ENCODE measurements around the gene CNR2. TPM values are rescaled to one million over a fixed set of nuclear protein-coding genes. Genes with fewer than 3 reads are reported as not detected.

Gene CNR2
- total and polyA plus RNA-seq, 2 of the 4 experiments (the other 2 are of a cell fraction) = not detected

GRCh38 chr1:23848673-23849616, 64.2 kb downstream of the CNR2 start:
- H2BK120ac ChIP-seq (ENCODE audit: low read depth, low read length) = no peak overlapping the region
- no peak overlapping the region for H2BK5ac ChIP-seq (ENCODE audit: low read depth, low read length, poor library complexity, severe bottlenecking)
- intact Hi-C loops (cut with micrococcal nuclease) = no loop called here
- H2BK20ac ChIP-seq (ENCODE audit: low read depth, low read length) = no peak overlapping the region
- H3K9me1 ChIP-seq (ENCODE audit: insufficient read depth, low read length) = no peaks in the 10 kb centered on the region
- ATAC-seq (ENCODE audit: low read depth) = no peak
- no peak overlapping the region for H3K56ac ChIP-seq (ENCODE audit: extremely low read depth, insufficient read depth, low read length)
- no peak overlapping the region for H3K27ac ChIP-seq (ENCODE audit: insufficient read depth, low read length)
- in situ Hi-C loops (cut with MboI; ENCODE audit: low sequenced_read_pairs) = no loop called here
- no peaks in the 10 kb centered on the region for H3K9me3 ChIP-seq (ENCODE audit: control insufficient read depth, insufficient read depth, low read length)
- peaks cover 4% of the 10 kb centered on the region for H3K27me3 ChIP-seq (ENCODE audit: control insufficient read depth, insufficient read depth, low read length)
- no peak overlapping the region for H3K4me3 ChIP-seq (ENCODE audit: insufficient read depth, low read depth, low read length)
- no peak overlapping the region for H2AFZ ChIP-seq (replicated peaks; ENCODE audit: low read length, poor library complexity)
- H4K8ac ChIP-seq (ENCODE audit: low read depth in 2 of 2, low read length in 2 of 2) = no peak overlapping the region
- H3K79me1 ChIP-seq (ENCODE audit: low read depth in 1 of 2, low read length in 2 of 2) = no peaks in the 10 kb centered on the region
- TF ChIP-seq RAD21 (IDR thresholded peaks at IDR 0.05; ENCODE audit: low read length) (no peak), MAFK (IDR thresholded peaks at IDR 0.05; ENCODE audit: low read depth, low read length) (no peak), CHD1 (IDR thresholded peaks at IDR 0.05; ENCODE audit: low read depth, low read length) (no peak), FOS (IDR thresholded peaks at IDR 0.05; ENCODE audit: low read depth, low read length) (no peak), BHLHE40 (IDR thresholded peaks at IDR 0.05; ENCODE audit: low read depth, low read length) (no peak), RFX5 (IDR thresholded peaks at IDR 0.05; ENCODE audit: low read depth, low read length) (no peak), RCOR1 (IDR thresholded peaks at IDR 0.05; ENCODE audit: insufficient replicate concordance, low read length) (no peak), POLR2A (IDR thresholded peaks at IDR 0.05; ENCODE audit: low read depth, low read length) (no peak), NFE2L2 (IDR thresholded peaks at IDR 0.05; ENCODE audit: low read depth, low read length) (no peak), MAZ (IDR thresholded peaks at IDR 0.05; ENCODE audit: borderline replicate concordance, low read depth, low read length) (no peak), USF2 (IDR thresholded peaks at IDR 0.05; ENCODE audit: low read depth, low read length) (no peak), ELK1 (IDR thresholded peaks at IDR 0.05; ENCODE audit: borderline replicate concordance, low read depth, low read length) (no peak)
- TF ChIP-seq, protein P1, sequence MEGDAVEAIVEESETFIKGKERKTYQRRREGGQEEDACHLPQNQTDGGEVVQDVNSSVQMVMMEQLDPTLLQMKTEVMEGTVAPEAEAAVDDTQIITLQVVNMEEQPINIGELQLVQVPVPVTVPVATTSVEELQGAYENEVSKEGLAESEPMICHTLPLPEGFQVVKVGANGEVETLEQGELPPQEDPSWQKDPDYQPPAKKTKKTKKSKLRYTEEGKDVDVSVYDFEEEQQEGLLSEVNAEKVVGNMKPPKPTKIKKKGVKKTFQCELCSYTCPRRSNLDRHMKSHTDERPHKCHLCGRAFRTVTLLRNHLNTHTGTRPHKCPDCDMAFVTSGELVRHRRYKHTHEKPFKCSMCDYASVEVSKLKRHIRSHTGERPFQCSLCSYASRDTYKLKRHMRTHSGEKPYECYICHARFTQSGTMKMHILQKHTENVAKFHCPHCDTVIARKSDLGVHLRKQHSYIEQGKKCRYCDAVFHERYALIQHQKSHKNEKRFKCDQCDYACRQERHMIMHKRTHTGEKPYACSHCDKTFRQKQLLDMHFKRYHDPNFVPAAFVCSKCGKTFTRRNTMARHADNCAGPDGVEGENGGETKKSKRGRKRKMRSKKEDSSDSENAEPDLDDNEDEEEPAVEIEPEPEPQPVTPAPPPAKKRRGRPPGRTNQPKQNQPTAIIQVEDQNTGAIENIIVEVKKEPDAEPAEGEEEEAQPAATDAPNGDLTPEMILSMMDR (conservative IDR thresholded peaks at IDR 0.05; ENCODE audit: low read depth, low read length) = no peak
- H3K9ac ChIP-seq (ENCODE audit: low read depth, low read length) = no peak overlapping the region
- no peak overlapping the region for H2AK9ac ChIP-seq (replicated peaks; ENCODE audit: low read depth, low read length, poor library complexity)
- no peak overlapping the region for H3K23ac ChIP-seq (ENCODE audit: low read depth, low read length)
- no peak overlapping the region for H3K4ac ChIP-seq (ENCODE audit: low read depth, low read length)
- dilution Hi-C loops (cut with HindIII; ENCODE audit: low sequenced_read_pairs, unreplicated experiment) = no loop called here
- no peak overlapping the region for H4K91ac ChIP-seq (ENCODE audit: insufficient read depth, low read depth, low read length)
- BruUV-seq (replicated peaks) = no TSS peak
- CTCF ChIA-PET = interaction anchor here (0.6 kb wide), 1 partner anchor 350 kb away, joined by 4 read pairs; no protein-coding TSS in a partner anchor
- no peaks in the 10 kb centered on the region for H3K4me1 ChIP-seq (ENCODE audit: control insufficient read depth, insufficient read depth, low read length)
- H3K4me2 ChIP-seq (ENCODE audit: low read depth, low read length) = no peak overlapping the region
- H2BK15ac ChIP-seq (ENCODE audit: low read depth, low read length) = no peak overlapping the region
- H4K5ac ChIP-seq (ENCODE audit: low read depth, low read length) = no peak overlapping the region
- H3K18ac ChIP-seq (ENCODE audit: low read depth, low read length) = no peak overlapping the region
- POLR2A ChIA-PET (ENCODE audit: unreplicated experiment) = no interaction called here
- WGBS, 2 experiments (ENCODE audit: extremely low coverage in 2 of 2, insufficient read length in 1 of 2) = 100% methylated on average over 1 of the region's 12 CpGs; no CpG with 5 or more reads in 1 of the 2 experiments
- H3K36me3 ChIP-seq (ENCODE audit: control insufficient read depth, insufficient read depth, low read length) = no peaks in the 10 kb centered on the region
- no peaks in the 10 kb centered on the region for H4K20me1 ChIP-seq (ENCODE audit: insufficient read depth, low read length)
- H2AK5ac ChIP-seq (ENCODE audit: low read depth, low read length) = no peak overlapping the region
- no peak overlapping the region for H3K14ac ChIP-seq (replicated peaks; ENCODE audit: low read depth, low read length)
- no peak for DNase-seq
